WTC11 (cell line): Measurements from ENCODE around the gene BIVM. TPM values are rescaled to one million over a fixed set of nuclear protein-coding genes. Genes with fewer than 3 reads are reported as not detected.

Experiments used
- ATAC-seq: fragments of 200-7000 bp; cut with Tn5 transposase; 2 replicates; pipeline ENCODE4 v1.10.0; 2021; ENCODE audit warnings: mild to moderate bottlenecking, moderate library complexity
- CTCF ChIA-PET: fragments of 300-600 bp; sonication (Branson Sonifier 250); formaldehyde crosslinking; loops from one replicate; lab custom pipeline; 2021; ENCODE audit warnings: antibody characterized with exemption; lab: Charles Lee
- POLR2A ChIA-PET: fragments of 350-600 bp; sonication (Branson Sonifier 250); formaldehyde crosslinking; loops from one replicate; lab custom pipeline; 2021; ENCODE audit warnings: antibody characterized with exemption; lab: Charles Lee
- DNase-seq: peaks from one replicate; pipeline ENCODE4 v3.0.0; 2021; ENCODE audit warnings: low spot score
- H3K27ac Mint-ChIP-seq: 2 replicates; pipeline ENCODE4 v1.8.0; 2021; ENCODE audit warnings: mixed read lengths
- H3K27me3 Mint-ChIP-seq: 2 replicates; pipeline ENCODE4 v1.8.0; 2021; ENCODE audit warnings: low read depth, mild to moderate bottlenecking, moderate library complexity, mixed read lengths
- H3K36me3 Mint-ChIP-seq: 2 replicates; pipeline ENCODE4 v1.8.0; 2021; ENCODE audit warnings: mixed read lengths
- H3K4me1 Mint-ChIP-seq: 2 replicates; pipeline ENCODE4 v1.8.0; 2022; ENCODE audit warnings: mixed read lengths
- H3K4me3 Mint-ChIP-seq: 2 replicates; pipeline ENCODE4 v1.8.0; 2021; ENCODE audit warnings: mild to moderate bottlenecking, moderate library complexity, mixed read lengths
- H3K9me3 Mint-ChIP-seq: 2 replicates; pipeline ENCODE4 v1.8.0; 2021; ENCODE audit warnings: mixed read lengths
- ATF3 ChIP-seq: sonication (generic); formaldehyde crosslinking; conservative IDR thresholded peaks from 2 replicates; pipeline ENCODE4 v1.8.1; 2022; ENCODE audit warnings: mild to moderate bottlenecking, missing genetic modification reagents
- CBFB ChIP-seq: sonication (generic); formaldehyde crosslinking; IDR thresholded peaks from 2 replicates; pipeline ENCODE4 v1.8.1; 2022; ENCODE audit warnings: mild to moderate bottlenecking, low read depth, missing genetic modification reagents
- ESRRA ChIP-seq: sonication (generic); formaldehyde crosslinking; IDR thresholded peaks from 2 replicates; pipeline ENCODE4 v1.8.1; 2022; ENCODE audit warnings: mild to moderate bottlenecking, missing genetic modification reagents, borderline replicate concordance
- ETV6 ChIP-seq: sonication (generic); formaldehyde crosslinking; IDR thresholded peaks from 2 replicates; pipeline ENCODE4 v1.8.1; 2022; ENCODE audit warnings: mild to moderate bottlenecking, missing genetic modification reagents
- FOXP4 ChIP-seq: sonication (generic); formaldehyde crosslinking; IDR thresholded peaks from 2 replicates; pipeline ENCODE4 v1.8.0; 2022; ENCODE audit warnings: mild to moderate bottlenecking, missing genetic modification reagents
- NR2C2 ChIP-seq: sonication (generic); formaldehyde crosslinking; IDR thresholded peaks from 2 replicates; pipeline ENCODE4 v1.8.0; 2022; ENCODE audit warnings: mild to moderate bottlenecking, missing genetic modification reagents
- SOX15 ChIP-seq: fragments of 250-450 bp; sonication (Bioruptor Pico); IDR thresholded peaks from 2 replicates; pipeline ENCODE4 v1.9.0; 2021; ENCODE audit warnings: mild to moderate bottlenecking
- SP1 ChIP-seq: sonication (generic); formaldehyde crosslinking; conservative IDR thresholded peaks from 2 replicates; pipeline ENCODE4 v1.8.1; 2022; ENCODE audit warnings: missing genetic modification reagents
- TCF7 ChIP-seq: sonication (generic); formaldehyde crosslinking; IDR thresholded peaks from 2 replicates; pipeline ENCODE4 v1.8.0; 2022; ENCODE audit warnings: mild to moderate bottlenecking, low read depth, missing genetic modification reagents, moderate library complexity
- TEAD1 ChIP-seq: sonication (generic); formaldehyde crosslinking; IDR thresholded peaks from 2 replicates; pipeline ENCODE4 v1.8.0; 2022; ENCODE audit warnings: mild to moderate bottlenecking, missing genetic modification reagents
- ZNF219 ChIP-seq: sonication (generic); formaldehyde crosslinking; IDR thresholded peaks from 2 replicates; pipeline ENCODE4 v1.8.0; 2023; ENCODE audit warnings: missing genetic modification reagents, mild to moderate bottlenecking, borderline replicate concordance
- ZNF423 ChIP-seq: fragments of 250-450 bp; sonication (Bioruptor Pico); IDR thresholded peaks from 2 replicates; pipeline ENCODE4 v2.1.2; 2022; ENCODE audit warnings: mild to moderate bottlenecking, moderate library complexity
- ZNF512 ChIP-seq: sonication (generic); formaldehyde crosslinking; IDR thresholded peaks from 2 replicates; pipeline ENCODE4 v1.8.1; 2022; ENCODE audit warnings: missing genetic modification reagents, borderline replicate concordance
- ZSCAN18 ChIP-seq: fragments of 250-450 bp; sonication (Bioruptor Pico); IDR thresholded peaks from 2 replicates; pipeline ENCODE4 v2.1.2; 2022; ENCODE audit warnings: mild to moderate bottlenecking, moderate library complexity
- total RNA-seq: library from RNA; stranded (reverse); gene quantifications from 3 replicates; pipeline ENCODE4 v1.2.3, GENCODE V29; 2021
- TF ChIP-seq, protein P1 (sequence below): fragments of 250-450 bp; sonication (Bioruptor Pico); IDR thresholded peaks from 2 replicates; pipeline ENCODE4 v1.9.0; 2021; ENCODE audit warnings: mild to moderate bottlenecking, borderline replicate concordance
- TF ChIP-seq, protein P2 (sequence below): fragments of 250-450 bp; sonication (Bioruptor Pico); IDR thresholded peaks from 2 replicates; pipeline ENCODE4 v1.9.0; 2021; ENCODE audit warnings: mild to moderate bottlenecking
- TF ChIP-seq, protein P3 (sequence below): fragments of 250-450 bp; sonication (Bioruptor Pico); conservative IDR thresholded peaks from 2 replicates; pipeline ENCODE4 v1.9.0; 2021; ENCODE audit warnings: mild to moderate bottlenecking

BIVM gene
- total RNA-seq, 1 experiment from 2014 or later: 10.2 TPM

DNA sequence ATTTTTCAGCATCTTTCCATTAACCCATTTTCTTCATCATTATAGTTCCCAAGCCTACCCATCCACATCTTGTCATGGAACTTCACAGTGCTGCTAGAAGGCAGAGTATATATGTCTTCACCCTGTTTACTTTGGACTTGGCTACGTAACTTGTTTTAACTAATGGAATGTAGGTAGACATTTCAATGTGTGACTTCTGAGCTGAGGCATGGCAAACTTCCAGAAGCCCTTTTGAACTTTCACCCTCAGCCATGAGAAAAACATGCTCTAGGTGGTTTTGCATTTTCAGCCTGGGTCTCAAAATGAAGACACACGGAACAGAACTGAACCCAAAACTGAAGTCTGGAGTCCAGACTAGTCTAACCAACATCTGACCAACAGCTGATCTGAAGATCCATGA lies 28.5 kb upstream of the BIVM start:
- DNase-seq: no peak
- H3K36me3 Mint-ChIP-seq: no peaks in the 10 kb centered on the region
- H3K9me3 Mint-ChIP-seq: no peaks in the 10 kb centered on the region
- ChIA-PET CTCF (no interaction called here), POLR2A (no interaction called here)
- peaks cover 25% of the 10 kb centered on the region for H3K27me3 Mint-ChIP-seq
- ATAC-seq: no peak
- no peak overlapping the region for H3K4me3 Mint-ChIP-seq
- peaks cover 7% of the 10 kb centered on the region for H3K4me1 Mint-ChIP-seq
- no peak overlapping the region for H3K27ac Mint-ChIP-seq
- TF ChIP-seq, protein P1, sequence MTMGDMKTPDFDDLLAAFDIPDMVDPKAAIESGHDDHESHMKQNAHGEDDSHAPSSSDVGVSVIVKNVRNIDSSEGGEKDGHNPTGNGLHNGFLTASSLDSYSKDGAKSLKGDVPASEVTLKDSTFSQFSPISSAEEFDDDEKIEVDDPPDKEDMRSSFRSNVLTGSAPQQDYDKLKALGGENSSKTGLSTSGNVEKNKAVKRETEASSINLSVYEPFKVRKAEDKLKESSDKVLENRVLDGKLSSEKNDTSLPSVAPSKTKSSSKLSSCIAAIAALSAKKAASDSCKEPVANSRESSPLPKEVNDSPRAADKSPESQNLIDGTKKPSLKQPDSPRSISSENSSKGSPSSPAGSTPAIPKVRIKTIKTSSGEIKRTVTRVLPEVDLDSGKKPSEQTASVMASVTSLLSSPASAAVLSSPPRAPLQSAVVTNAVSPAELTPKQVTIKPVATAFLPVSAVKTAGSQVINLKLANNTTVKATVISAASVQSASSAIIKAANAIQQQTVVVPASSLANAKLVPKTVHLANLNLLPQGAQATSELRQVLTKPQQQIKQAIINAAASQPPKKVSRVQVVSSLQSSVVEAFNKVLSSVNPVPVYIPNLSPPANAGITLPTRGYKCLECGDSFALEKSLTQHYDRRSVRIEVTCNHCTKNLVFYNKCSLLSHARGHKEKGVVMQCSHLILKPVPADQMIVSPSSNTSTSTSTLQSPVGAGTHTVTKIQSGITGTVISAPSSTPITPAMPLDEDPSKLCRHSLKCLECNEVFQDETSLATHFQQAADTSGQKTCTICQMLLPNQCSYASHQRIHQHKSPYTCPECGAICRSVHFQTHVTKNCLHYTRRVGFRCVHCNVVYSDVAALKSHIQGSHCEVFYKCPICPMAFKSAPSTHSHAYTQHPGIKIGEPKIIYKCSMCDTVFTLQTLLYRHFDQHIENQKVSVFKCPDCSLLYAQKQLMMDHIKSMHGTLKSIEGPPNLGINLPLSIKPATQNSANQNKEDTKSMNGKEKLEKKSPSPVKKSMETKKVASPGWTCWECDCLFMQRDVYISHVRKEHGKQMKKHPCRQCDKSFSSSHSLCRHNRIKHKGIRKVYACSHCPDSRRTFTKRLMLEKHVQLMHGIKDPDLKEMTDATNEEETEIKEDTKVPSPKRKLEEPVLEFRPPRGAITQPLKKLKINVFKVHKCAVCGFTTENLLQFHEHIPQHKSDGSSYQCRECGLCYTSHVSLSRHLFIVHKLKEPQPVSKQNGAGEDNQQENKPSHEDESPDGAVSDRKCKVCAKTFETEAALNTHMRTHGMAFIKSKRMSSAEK: no peak
- TF ChIP-seq ZNF423 (CRISPR knock-in tag): no peak
- TF ChIP-seq ZSCAN18 (CRISPR knock-in tag): no peak
- TF ChIP-seq, protein P2, sequence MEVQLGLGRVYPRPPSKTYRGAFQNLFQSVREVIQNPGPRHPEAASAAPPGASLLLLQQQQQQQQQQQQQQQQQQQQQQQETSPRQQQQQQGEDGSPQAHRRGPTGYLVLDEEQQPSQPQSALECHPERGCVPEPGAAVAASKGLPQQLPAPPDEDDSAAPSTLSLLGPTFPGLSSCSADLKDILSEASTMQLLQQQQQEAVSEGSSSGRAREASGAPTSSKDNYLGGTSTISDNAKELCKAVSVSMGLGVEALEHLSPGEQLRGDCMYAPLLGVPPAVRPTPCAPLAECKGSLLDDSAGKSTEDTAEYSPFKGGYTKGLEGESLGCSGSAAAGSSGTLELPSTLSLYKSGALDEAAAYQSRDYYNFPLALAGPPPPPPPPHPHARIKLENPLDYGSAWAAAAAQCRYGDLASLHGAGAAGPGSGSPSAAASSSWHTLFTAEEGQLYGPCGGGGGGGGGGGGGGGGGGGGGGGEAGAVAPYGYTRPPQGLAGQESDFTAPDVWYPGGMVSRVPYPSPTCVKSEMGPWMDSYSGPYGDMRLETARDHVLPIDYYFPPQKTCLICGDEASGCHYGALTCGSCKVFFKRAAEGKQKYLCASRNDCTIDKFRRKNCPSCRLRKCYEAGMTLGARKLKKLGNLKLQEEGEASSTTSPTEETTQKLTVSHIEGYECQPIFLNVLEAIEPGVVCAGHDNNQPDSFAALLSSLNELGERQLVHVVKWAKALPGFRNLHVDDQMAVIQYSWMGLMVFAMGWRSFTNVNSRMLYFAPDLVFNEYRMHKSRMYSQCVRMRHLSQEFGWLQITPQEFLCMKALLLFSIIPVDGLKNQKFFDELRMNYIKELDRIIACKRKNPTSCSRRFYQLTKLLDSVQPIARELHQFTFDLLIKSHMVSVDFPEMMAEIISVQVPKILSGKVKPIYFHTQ: no peak
- no peak for TF ChIP-seq NR2C2 (CRISPR knock-in tag)
- no peak for TF ChIP-seq FOXP4 (CRISPR knock-in tag)
- no peak for TF ChIP-seq CBFB (CRISPR knock-in tag)
- no peak for TF ChIP-seq ETV6 (CRISPR knock-in tag)
- no peak for TF ChIP-seq ESRRA (CRISPR knock-in tag)
- TF ChIP-seq SOX15: no peak
- TF ChIP-seq TEAD1: no peak
- TF ChIP-seq, protein P3, sequence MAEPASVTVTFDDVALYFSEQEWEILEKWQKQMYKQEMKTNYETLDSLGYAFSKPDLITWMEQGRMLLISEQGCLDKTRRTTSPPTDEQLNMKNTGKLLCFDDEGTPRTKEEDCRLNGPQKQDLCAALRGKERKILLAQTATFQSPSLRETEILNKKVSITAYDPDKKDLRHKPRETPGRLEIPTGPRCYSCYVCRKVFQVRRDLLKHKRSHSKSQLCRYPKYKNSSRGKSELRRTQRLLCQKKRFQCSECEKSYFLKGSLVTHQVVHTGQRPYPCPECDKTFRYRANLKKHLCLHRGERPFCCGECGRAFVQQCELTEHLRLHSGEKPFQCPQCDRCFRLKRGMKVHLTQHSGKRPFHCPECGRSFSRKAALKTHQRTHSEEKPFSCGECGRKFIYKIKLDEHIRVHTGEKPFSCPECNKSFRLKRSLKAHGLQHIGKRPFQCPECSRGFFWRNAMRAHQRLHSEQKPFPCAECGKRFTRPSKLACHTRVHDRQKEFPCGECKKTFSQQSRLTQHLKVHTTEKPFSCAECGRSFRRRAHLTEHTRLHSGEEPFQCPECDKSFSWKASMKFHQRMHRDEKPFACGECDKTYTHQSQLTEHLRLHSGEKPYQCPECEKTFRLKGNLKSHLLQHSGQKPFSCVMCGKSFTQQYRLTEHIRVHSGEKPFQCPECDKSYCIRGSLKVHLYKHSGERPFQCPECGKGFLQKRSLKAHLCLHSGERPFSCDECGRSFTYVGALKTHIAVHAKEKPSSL (CRISPR knock-in tag): no peak
- no peak for TF ChIP-seq ATF3 (CRISPR knock-in tag)
- no peak for TF ChIP-seq ZNF512
- TF ChIP-seq ZNF219 (CRISPR knock-in tag): no peak
- no peak for TF ChIP-seq TCF7
- TF ChIP-seq SP1 (CRISPR knock-in tag): no peak
- TF ChIP-seq, all 79 proteins: peak for 0
